Stomach (tissue), 9 donors: ENCODE data around the gene GPNMB. TPM values are rescaled to one million over a fixed set of nuclear protein-coding genes. Genes with fewer than 3 reads are reported as not detected.

Experiments used
- DNase-seq, 2 donors: peaks; one replicate each; pipeline versions ENCODE4 v3.0.0 to v3.0.0-alpha.2; 2013 to 2019
- H3K27ac ChIP-seq, 5 donors: fragments of 200-600 bp in 4 of 5; sonication (generic) in 4 of 5; one replicate each; pipeline ENCODE4 v1.5.1; 2013 to 2019; ENCODE audit warnings: mild to moderate bottlenecking in 1 of 5, moderate library complexity in 1 of 5
- H3K27me3 ChIP-seq, 3 donors: fragments of 200-600 bp; sonication (generic); one replicate each; pipeline ENCODE4 v1.5.1; 2017 to 2019; ENCODE audit warnings: mixed run types in 1 of 3
- H3K36me3 ChIP-seq, 4 donors: fragments of 200-600 bp; sonication (generic); 1 replicate in 3 of 4; 2 replicates in 1 of 4; pipeline ENCODE4 v1.5.1; 2016 to 2019
- H3K4me1 ChIP-seq, 4 donors: fragments of 200-600 bp; sonication (generic); one replicate each; pipeline ENCODE4 v1.5.1; 2016 to 2019
- H3K4me3 ChIP-seq, 4 donors: fragments of 200-600 bp; sonication (generic) in 3 of 4; one replicate each; pipeline ENCODE4 v1.5.1; 2016 to 2019; ENCODE audit warnings: mild to moderate bottlenecking in 1 of 4
- H3K9me3 ChIP-seq, 4 donors: fragments of 200-600 bp; sonication (generic); one replicate each; pipeline ENCODE4 v1.5.1; 2016 to 2019
- CTCF ChIP-seq, 7 experiments: fragments of 450-650 bp in 4 of 7; fragments of 200-600 bp in 3 of 7; sonication (generic) in 3 of 7; IDR thresholded peaks; one replicate each; pipeline ENCODE4 v1.5.1; 2016 to 2019; ENCODE audit warnings: antibody characterized with exemption in 7 of 7, control low read depth in 2 of 7, mild to moderate bottlenecking in 1 of 7
- EP300 ChIP-seq: sonication (generic); formaldehyde crosslinking; IDR thresholded peaks from one replicate; pipeline ENCODE4 v1.6.1; 2017; ENCODE audit warnings: antibody characterized with exemption
- POLR2A ChIP-seq, 4 donors: fragments of 450-650 bp; IDR thresholded peaks; one replicate each; pipeline ENCODE4 v1.6.1; 2016; ENCODE audit warnings: antibody characterized with exemption in 4 of 4, control low read depth in 2 of 4, mild to moderate bottlenecking in 1 of 4, moderate library complexity in 1 of 4
- POLR2AphosphoS5 ChIP-seq, 3 donors: sonication (generic); formaldehyde crosslinking; IDR thresholded peaks; one replicate each; pipeline ENCODE4 v1.6.1; 2016; ENCODE audit warnings: antibody characterized with exemption in 3 of 3
- WGBS, 5 donors: extraction: QIAGEN DNeasy Blood & Tissue Kit in 3 of 5; methylation state at CpG; one replicate each; pipeline versions ENCODE4 v1.1.5 to v1.1.7; 2013 to 2018; 5-methylcytosine and 5-hydroxymethylcytosine counted together
- intact Hi-C: fragments of 100-400 bp; cut with DNase I; formaldehyde crosslinking; loops from one replicate; pipeline ENCODE4 v1.15.1; 2023; ENCODE audit warnings: low total_unique reads
- polyA plus RNA-seq, 3 donors: library from polyadenylated mRNA; stranded (reverse); fragments of 200-250 nt; gene quantifications; one replicate each; pipeline ENCODE4 v1.2.3, GENCODE V29; 2013
- total RNA-seq, 5 donors: library from RNA; depleted of rRNA; stranded (reverse); fragments of >200 nt; gene quantifications; one replicate each; pipeline versions ENCODE4 v1.1.0 to v1.2.3, GENCODE V29; 2014 to 2016
- donor health status: healthy with polysubstance abuse.
- donor health status: Bipolar disorder and iron deficiency.
- donor health status: healthy.

Gene GPNMB
- total and polyA plus RNA-seq, 8 donors, result 6.1 to 32.7 (median 24.0) TPM

- intact Hi-C loops, result no loop called here
- TF ChIP-seq POLR2AphosphoS5 (IDR thresholded peaks at IDR 0.05) (no peak), EP300 (no peak), POLR2A (IDR thresholded peaks at IDR 0.05) (no peak), CTCF (IDR thresholded peaks at IDR 0.05) (no peak)
- Histone ChIP-seq H3K27me3 (peaks cover 0 to 7% (median 0%) of the 10 kb centered on the region in 3 donors), H3K4me1 (no peaks in the 10 kb centered on the region), H3K9me3 (no peaks in the 10 kb centered on the region), H3K27ac (no peak overlapping the region), H3K36me3 (no peaks in the 10 kb centered on the region), H3K4me3 (no peak overlapping the region)
- no peak for DNase-seq
- 76 to 87% (median 84%) methylated on average over 4 of the region's 4 CpGs for WGBS, 5 donors
These were observed 33.7 kb upstream of the GPNMB start for GRCh38 chr7:23212841-23213240.

GRCh38 chr7:23213755-23214154 lies 32.8 kb upstream of the GPNMB start:
- intact Hi-C loops, result no loop called here

DNA sequence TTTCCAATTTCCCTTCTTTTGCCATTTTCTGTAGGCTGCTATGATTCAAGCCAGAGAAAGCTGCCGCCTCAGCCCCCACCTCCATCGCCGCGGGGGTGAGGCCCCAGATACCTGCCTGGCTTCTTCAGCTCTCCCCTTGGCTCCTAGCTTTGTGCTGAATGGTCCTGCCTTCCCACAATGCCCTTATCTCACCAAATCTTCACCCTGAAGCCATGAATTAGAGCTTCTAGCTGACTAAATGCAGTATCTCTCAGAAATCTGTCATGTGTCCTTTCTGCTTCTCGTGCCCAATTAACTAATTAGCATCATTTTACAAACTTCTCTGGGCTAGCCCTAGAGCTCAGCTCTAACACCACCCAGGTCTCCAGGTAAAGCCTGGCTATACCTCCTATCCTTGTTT lies 32.2 kb upstream of the GPNMB start:
- no peak overlapping the region for H3K27ac ChIP-seq
- WGBS, 5 donors, result 87 to 97% (median 94%) methylated on average over 5 of the region's 5 CpGs
- no peak for DNase-seq
- no peaks in the 10 kb centered on the region for H3K27me3 ChIP-seq
- TF ChIP-seq POLR2AphosphoS5 (IDR thresholded peaks at IDR 0.05) (no peak), CTCF (IDR thresholded peaks at IDR 0.05) (no peak), EP300 (no peak), POLR2A (IDR thresholded peaks at IDR 0.05) (no peak)
- no peaks in the 10 kb centered on the region for H3K9me3 ChIP-seq
- intact Hi-C loops, result no loop called here
- no peaks in the 10 kb centered on the region for H3K36me3 ChIP-seq
- no peaks in the 10 kb centered on the region for H3K4me1 ChIP-seq
- no peak overlapping the region for H3K4me3 ChIP-seq

More at GRCh38 chr7:23213755-23214154, 32.8 kb upstream of the GPNMB start:
- H3K9me3 ChIP-seq, result no peaks in the 10 kb centered on the region
- TF ChIP-seq CTCF (IDR thresholded peaks at IDR 0.05), result no peak
- TF ChIP-seq POLR2AphosphoS5 (IDR thresholded peaks at IDR 0.05), result no peak
- no peak for TF ChIP-seq POLR2A (IDR thresholded peaks at IDR 0.05)
- no peak for TF ChIP-seq EP300
- no peak overlapping the region for H3K4me3 ChIP-seq
- DNase-seq, result no peak
- H3K4me1 ChIP-seq, result no peaks in the 10 kb centered on the region
- peaks cover 0 to 6% (median 0%) of the 10 kb centered on the region in 3 donors for H3K27me3 ChIP-seq
- WGBS, 5 donors, result 92 to 98% (median 96%) methylated on average over 11 of the region's 11 CpGs
- H3K36me3 ChIP-seq, result no peaks in the 10 kb centered on the region
- H3K27ac ChIP-seq, result no peak overlapping the region

DNA sequence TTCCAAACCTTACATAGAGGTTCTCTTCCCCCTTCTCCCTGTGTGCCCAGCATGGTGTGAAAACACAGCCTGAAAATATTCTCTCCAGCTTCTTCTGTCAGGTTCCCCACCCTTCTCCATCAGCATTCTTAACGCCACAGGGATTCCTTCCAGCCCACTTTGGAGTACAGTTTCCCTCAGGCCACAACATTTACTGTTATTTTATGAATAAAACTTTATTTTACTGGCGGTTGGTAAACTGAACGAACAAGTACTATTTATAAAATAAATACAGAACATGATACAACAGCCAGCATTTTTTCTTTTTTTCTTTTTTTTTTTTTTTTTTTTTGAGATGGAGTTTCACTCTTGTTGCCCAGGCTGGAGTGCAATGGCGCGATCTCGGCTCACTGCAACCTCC lies 31.6 kb upstream of the GPNMB start:
- TF ChIP-seq EP300, result no peak
- TF ChIP-seq CTCF (IDR thresholded peaks at IDR 0.05), result no peak
- no peak for TF ChIP-seq POLR2A (IDR thresholded peaks at IDR 0.05)
- TF ChIP-seq POLR2AphosphoS5 (IDR thresholded peaks at IDR 0.05), result no peak
- H3K4me1 ChIP-seq, result no peaks in the 10 kb centered on the region
- no peak for DNase-seq
- 86 to 96% (median 92%) methylated on average over 3 to 6 of the region's 6 CpGs for WGBS, 5 donors
- no peaks in the 10 kb centered on the region for H3K27me3 ChIP-seq
- no peaks in the 10 kb centered on the region for H3K36me3 ChIP-seq
- intact Hi-C loops, result no loop called here
- H3K9me3 ChIP-seq, result no peaks in the 10 kb centered on the region
- H3K27ac ChIP-seq, result no peak overlapping the region
- H3K4me3 ChIP-seq, result no peak overlapping the region
